Stimulated activated CD4-positive, alpha-beta T cell treated with anti-CD3 and anti-CD28 coated beads, Interleukin-15, amount 100 ng/mL, for 48 hours (primary cell): ENCODE data around the gene LCAT.
"Not testable (repeated sequence)": the region's sequence is repeated elsewhere in the genome, so short reads cannot be mapped to it uniquely, and the experiment has no call there.

ENCODE experiments used
- DNase-seq, 2 donors: peaks; one replicate each; pipeline ENCODE4 v3.0.0-alpha.2; 2020; ENCODE audit warnings: low read depth in 2 of 2

The LCAT gene, protein sequence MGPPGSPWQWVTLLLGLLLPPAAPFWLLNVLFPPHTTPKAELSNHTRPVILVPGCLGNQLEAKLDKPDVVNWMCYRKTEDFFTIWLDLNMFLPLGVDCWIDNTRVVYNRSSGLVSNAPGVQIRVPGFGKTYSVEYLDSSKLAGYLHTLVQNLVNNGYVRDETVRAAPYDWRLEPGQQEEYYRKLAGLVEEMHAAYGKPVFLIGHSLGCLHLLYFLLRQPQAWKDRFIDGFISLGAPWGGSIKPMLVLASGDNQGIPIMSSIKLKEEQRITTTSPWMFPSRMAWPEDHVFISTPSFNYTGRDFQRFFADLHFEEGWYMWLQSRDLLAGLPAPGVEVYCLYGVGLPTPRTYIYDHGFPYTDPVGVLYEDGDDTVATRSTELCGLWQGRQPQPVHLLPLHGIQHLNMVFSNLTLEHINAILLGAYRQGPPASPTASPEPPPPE

DNA sequence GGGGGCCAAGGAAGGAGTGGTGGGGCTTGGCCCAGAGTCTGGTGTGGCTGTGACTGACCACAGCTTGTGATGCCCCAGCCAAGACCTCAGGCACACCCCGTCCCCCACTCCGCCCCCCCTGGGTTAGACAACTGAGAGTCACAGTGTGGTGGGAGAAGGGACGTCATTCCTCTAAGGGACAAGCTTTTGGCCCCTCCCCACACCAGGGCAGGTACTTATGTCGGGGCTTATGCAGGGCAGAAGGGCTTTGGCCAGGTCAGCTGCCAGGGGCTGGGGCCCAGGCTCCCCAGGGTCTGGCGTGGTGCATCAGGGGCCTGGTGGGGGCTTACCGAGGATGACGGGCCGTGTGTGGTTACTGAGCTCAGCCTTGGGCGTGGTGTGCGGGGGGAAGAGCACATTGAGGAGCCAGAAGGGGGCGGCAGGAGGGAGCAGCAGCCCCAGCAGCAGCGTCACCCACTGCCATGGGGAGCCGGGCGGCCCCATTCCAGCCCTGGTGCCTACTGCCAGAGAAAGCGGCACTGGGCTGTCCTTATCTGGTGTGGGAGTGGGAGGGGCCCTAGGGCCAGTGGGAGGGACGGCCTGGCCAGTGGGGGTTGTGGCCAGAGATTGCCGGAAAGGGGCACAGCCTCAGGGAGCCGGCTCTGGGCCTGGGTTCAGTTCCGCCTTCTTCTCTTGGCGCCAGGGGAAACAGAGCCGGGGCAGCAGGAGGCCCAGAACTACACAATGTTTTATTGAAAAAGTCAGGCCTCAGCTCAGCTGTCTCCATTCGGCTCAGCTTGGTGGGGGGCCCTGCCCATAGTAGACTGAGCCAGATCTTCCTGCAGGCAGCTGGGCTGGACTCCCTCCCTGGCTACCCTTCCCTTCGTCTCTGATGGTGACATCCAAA, at the start of gene LCAT:
TSS of gene LCAT (minus strand) at position 502 of the 886 bp plus-strand sequence. CDS start at position 483, 19 bp downstream.
- DNase-seq: no peak

DNA sequence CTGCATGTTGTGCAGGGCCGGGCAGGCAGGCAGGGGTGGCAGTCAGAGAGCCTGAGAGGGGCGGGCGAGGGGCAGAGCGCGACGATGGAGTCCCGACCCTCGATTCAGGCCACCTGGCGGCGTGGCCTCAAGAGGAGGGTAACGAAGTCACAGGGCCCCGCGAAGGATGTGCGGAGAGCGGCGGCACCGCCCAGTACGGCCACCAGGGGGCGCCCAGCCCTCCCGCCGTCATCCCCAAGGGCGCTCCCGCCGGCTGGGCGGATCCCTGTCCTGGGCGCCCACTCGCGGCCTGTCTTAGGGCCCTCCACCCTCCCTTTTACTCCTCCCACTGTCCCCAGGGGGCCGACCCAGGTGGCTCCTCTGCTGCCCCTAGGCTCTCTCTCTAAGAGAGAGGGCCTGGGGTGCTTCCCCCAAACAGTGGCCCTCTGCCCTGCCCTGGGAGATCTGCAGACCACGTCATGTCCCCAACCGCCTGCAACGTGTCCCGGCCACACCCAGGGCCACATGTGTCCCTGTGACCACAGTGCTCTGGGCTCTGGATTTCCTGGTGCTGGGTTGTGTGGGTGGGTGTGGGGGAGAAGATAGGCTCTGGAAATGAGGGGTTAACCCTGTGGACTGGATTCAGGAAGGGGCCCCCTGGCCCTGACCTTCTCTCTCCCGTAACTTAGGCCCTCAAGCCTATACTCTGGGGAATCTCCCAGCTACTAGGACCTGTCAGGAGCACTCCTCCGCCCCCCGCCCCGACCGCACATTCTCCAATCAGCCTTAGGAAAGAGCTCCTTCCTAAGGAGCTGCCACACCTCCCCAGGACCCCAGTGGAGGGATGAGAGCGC, 49.5 kb upstream of the LCAT start:
- peak; percentile 70 to 83 for DNase-seq

DNA sequence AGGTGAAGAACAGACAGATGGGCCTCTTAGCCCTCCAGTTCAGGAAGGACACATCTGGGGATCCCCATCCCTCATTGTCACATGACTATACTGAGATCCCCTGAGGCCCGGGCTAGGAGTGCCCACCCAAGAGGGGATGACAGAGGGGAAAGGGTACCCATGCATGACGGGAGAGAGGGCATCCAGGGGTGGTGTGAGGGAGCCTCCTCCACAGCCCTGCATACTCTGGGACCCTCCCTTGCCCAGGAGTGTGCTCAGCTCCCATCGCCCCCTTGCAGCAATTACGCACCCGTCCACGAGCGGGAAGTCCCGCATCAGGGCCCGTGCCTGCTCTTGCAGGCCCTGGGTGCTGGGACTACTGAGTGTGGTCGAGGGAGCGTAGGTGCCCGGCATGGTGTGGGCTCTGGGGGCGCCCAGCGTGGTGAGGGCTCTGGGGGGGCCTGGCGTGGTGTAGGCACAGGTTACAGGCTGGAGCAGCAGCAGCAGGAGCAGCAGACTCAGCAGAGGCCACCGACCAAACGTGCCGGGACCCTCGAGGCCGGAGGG, 48.8 kb upstream of the LCAT start:
- DNase-seq: no peak

DNA sequence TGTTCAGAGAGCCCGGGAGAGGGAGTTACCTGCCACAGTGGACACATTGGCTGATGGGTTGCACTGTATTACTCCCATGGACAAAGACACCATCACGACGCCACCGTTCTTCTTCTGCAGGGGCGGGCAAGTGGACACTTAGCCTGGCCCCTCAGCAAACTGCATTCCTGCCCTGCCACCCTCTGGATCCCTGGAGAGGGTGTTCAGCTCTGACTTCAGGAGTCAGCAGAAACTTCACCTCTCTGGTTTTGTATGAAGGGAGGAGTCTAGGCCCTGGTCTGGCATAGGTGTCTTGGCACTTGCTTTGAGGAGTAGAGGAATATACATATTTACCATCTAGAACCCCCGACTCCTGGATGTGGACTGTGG, 46.1 kb upstream of the LCAT start:
- DNase-seq: no peak

DNA sequence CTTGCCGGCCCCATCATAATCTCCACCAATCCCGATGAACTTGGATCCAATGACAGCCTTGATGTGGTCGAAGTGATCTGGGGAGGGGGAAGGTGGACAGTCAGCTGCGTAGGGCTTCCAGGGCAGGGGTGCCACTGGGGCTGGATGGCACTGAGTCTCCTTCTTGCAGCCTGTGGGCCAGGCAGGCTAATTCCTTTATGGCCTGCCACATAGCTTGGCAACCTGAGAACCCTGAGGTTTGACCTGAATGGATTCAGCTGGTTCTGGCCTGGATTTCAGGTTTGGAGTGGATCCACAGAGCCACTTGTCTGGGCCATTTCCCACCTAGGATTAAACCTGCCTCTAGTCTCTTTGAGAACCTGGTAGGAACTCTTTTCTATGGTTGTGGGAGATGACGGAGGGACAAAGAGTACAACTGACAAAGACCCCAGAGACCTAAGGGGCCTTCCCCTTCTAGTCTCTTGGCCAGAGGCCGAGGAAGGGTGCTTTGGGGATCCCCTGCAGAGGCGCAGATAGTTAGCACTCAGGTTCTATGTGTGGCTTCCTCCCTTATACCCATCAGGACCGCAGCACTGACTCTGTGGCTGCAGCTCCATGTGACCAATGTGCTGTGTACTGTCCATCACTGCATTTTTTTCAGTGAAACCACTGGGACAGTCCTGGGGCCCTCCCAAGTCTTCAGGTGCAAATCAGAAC, 45.5 kb upstream of the LCAT start:
- no peak for DNase-seq

DNA sequence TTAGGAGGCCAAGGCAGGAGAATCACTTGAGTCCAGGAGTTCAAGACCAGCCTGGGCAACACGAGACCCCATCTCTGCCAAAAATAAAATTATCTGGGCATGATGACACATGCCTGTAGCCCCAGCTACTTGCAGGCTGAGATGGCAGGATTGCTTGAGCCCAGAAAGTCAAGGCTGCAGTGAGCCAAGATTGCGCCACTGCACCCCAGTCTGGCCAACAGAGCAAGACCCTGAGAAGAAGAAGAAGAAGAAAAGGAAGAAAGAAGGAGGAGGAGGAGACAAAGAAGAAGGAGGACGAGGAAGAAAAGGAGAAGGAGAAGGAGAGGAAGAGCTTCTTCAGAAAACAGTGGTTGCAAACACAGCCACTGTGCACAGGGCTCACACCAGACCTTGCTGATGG, 44.8 kb upstream of the LCAT start:
- DNase-seq: no peak

DNA sequence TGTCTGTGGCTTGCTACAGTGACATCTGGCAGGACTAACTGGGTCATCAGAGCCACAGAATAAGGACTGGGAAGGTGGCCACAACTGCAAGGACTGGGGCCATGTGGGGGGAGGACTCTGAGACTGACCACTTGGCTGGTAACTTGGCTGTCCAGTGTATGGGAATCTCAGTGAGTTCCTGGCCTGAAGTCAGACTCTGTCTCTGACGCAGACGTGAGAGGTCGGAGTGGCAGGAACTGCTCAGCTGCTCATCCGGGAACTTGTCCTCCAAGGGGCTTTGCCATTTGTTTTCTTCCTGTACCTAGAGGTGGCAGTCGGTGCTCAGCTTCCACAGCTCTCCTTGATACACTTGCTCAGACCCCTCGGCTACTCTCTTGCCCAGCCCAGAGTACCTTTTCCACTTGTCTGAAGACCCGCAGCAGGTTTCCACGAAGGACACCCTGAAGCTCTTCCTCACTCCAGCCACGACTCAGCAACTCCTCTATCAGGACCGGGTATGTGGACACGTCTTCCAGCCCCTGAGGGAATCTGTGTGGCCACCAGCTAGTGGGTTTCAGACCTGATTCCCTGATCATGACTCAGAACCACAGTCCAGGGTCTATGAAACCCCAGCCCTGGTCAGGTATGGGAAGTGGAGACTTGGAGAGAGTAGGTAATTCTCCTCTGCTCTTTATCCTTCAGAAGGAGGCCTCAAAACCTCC, 43.7 kb upstream of the LCAT start:
- DNase-seq: no peak

DNA sequence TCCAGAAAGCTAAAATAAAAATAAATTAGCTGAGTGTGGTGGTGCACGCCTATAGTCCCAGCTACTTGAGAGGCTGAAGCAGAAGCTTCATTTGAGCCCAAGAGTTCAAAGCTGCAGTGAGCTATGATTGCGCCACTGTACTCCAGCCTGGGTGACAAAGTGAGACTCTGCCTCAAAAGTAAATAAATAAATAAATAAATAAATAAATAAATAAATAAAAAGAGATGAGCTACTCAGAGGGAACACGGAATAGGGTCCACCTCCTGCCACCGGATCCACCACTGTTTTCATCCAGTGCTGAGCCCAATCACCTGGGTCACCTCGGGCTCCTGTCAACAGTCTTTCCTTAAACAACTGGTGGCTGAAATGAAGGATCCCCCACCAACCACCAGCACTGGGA, 43.0 kb upstream of the LCAT start:
- no peak for DNase-seq

DNA sequence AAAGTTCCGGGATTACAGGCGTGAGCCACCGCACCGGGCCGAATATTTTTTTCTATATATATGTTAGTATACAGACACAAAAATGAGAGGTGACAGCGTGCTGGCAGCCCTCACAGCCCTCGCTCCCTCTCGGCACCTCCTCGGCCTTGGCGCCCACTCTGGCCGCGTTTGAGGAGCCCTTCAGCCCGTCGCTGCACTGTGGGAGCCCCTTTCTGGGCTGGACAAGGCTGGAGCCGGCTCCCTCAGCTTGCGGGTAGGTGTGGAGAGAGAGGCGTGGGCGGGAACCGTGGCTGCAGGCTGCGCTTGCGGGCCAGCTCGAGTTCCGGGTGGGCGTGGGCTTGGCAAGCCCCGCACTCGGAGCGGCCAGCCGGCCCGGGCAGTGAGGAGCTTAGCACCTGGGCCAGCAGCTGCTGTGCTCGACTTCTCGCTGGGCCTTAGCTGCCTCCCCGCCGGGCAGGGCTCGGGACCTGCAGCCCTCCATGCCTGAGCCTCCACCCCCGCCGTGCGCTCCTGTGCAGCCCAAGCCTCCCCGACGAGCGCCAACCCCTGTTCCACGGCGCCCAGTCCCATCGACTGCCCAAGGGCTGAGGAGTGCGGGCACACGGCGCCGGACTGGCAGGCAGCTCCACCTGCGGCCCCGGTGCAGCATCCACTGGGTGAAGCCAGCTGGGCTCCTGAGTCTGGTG, 38.2 kb upstream of the LCAT start:
- no peak for DNase-seq

DNA sequence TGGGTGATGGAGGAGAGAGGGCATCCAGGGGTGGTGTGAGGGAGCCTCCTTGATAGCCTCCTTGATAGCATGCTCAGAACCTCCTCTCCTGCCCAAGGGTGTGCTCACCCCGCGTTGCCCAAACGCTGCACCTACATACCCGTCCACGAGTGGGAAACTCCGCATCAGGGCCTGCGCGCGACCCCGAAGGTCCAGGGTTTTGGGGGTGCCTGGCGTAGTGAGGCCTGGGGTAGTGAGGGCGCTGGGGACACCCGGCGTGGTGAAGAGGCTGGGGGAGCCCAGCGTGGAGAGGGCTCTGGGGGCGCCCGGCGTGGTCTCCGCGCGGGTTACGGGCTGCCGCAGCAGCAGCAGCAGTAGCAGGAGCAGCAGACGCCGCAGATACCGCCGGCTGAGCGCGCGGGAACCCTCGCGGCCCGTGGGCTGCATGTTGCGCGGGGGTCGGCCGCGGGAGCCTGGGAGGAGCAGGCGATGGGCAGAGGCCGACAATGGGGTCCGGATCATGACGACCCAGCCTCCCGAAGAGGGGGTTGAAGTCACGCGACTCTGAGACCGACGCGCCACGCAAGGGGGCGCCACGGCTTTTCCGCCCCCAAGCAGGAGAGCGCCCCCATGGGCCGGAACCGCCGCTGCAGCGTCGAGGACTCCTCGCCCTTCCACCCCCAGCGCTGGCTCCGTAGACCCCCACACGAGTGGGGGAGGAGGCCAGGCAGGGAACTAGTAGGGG, 36.2 kb upstream of the LCAT start, which contains the start of gene DPEP3:
TSS of gene DPEP3 (minus strand) at position 545 of the 724 bp plus-strand sequence. CDS start at position 426, 119 bp downstream.
- no peak for DNase-seq

DNA sequence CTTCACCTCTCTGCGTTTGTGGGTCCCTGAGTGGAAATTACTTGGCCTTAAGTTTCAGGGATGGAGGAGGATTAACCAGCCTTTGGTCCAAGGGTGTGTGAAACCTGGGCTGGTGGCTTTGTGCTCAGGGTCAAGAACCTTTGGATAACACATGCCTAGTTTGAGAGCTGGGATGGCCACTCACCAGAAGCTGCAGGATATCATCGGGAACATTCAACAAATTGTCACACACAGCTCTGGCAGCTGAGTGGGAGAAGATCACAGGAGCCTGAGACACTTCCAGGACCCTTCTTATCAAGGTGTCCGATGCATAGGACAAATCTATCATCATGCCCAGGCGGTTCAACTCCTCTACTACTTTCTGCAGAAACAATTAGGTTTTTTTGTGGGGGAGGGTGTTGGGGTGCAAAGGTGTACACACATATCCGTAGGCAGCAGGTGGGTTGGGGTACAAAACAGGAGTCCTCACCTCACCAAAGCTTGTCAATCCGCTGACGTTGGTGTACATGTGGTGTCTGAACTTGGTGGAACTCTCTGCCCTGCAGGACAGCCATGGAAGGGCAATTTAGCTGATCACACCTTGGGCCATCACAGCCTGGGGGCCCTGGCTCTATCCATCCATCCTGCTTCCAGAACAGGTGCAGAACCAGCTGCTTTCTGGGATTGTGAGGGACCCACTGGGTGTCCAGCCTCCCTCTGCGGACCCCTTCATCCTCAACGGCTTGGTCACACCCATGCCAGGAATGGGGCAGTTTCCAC, 33.7 kb upstream of the LCAT start:
- no peak for DNase-seq

DNA sequence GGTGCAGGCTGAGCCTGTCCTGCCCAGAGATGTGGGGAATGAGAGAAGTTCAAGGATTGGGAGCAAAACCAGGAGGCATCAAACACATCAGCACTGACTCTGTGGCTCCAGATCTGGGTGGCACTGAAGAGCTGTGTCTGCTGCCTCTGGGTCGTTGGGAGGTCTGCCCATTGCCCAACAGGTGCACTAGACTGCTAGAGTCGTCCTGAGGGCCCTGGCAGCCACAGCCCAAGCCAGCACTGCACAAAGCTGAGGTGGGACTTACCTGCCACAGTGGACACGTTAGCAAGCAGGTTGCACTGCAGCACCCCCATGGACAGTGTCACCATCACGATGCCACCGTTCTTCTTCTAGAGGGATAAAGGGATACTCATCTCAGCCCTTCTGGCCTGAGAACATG, 33.1 kb upstream of the LCAT start:
- DNase-seq: no peak

DNA sequence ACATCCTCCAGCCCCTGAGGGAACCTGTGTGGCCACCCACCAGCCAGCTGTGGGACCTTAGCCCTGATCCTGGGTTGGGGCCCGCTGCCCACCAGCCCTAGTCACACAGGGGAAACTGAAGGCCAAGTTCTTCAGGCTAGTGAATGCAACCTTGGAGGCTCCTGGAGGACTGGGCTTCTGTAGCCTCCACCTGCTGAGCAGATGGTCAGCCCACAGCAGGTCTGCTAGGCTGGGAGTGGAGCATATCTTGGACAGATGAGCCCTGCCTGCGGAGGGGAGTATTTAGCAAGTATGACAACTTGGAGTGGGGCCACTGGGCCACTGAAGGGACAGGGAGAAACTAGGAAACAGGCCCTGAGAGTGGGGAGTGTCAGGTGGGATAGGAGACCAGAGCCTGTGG, 32.3 kb upstream of the LCAT start:
- no peak for DNase-seq

DNA sequence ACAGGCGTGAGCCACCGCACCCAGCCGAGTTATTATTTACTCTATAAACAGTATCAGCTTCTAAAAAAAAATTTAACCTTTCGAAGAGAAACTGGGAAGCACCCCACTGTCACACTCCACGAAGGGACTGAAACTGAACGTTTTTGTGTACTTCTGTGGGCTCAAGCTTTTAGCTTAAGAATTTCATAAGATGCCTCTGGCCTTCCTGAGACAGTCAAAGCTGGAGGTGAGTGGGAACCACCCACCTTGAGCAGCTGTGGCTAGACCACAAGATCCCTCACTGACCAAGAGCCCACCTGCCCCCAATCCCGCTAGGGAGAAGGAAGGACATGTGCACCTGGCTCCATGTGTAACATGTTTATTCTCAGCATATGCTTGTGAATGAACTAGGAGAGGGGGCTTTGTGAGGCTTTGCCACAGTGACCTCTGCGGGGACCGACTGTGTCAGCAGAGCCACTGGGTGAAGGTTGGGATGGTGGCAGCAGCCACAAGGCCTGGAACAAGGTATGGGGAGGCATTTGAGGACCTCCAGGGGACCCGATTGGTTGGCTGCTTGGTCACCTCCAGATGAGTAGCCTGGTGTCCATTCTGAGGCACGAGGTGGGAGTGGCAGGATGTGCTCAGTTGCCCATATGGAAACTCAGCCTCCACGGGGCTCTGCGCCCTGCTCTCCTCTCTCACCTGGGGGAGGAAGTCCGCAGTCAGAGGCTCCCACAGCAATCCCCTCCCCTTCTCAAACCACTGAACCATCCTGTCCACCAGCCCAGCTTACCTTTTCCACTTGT, 31.6 kb upstream of the LCAT start:
- no peak for DNase-seq

DNA sequence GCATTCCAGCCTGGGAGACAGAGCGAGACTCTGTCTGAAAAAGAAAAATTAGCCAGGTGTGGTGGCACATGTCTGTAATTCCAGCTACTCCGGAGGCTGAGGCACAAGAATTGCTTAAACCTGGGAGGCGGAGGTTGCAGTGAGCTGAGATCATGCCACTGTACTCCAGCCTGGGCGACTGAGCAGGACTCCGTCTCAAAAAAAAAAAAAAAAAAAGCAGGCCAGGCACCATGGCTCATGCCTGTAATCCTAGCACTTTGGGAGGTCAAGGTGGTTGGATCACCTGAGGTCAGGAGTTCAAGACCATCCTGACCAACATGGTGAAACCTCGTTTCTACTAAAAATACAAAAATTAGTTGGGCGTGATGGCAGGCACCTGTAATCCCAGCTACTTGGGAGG, 28.4 kb upstream of the LCAT start:
- DNase-seq: not testable (repeated sequence)

DNA sequence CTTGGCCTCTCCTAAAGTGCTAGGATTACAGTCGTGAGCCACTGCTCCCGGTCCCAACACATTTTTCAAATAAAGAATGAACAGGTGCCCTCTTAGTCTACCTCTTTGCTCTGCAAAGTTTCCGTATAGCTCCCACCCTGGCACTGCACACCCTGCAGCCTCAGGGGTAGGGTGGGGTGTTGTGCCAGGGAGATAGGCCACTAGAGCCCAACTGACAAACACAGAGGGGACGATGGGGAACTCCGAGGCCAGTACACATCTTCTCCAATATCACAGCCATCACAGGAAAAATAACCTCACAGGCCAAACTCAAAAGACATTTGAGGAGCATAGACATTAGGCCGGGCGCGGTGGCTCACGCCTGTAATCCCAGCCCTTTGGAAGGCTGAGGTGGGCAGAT, 27.2 kb upstream of the LCAT start:
- no peak for DNase-seq

DNA sequence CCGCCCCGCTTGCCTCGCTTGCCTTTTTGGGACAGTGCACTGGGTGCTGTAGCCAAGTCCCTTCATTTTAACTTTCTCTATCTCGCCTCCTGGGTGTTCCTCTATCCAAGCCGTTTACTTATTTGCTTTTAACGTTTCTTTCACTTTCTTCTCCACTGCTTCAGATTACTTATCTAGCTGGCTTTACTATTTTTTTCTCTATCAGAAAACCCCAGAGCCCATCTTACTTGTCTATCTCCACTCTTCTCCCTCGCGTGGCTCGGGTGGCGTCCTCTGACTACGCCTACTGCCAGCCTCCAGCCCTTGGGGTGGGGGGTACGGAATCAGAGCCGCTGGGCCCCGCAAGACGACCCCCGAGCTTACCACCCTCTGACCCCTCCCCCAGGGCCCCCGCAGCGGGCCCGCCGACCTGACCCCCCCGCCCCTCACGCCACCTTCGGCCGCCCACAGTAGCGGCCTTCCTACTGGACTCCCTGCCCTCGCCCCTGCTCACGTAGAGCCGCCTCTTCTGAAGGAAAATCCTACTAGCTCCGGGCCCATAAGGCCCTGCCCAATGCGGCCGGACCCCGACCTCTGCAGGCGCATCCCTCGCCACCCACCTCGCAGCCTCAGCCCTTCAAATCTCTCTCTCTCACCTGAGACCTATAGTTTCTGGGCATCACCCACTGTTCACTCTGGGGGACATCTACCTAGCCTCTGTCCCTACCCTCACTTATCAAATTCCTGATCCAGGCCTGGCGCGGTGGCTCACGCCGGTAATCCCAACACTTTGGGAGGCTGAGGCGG, 25.5 kb upstream of the LCAT start:
- no peak for DNase-seq
